Glutamatergic neuron (in vitro differentiated cells): Measurements from ENCODE around the gene EFNA5. TPM values are rescaled to one million over a fixed set of nuclear protein-coding genes. Genes with fewer than 3 reads are reported as not detected.

ENCODE experiments used
- DNase-seq: peaks from one replicate; pipeline ENCODE4 v3.0.0; 2022
- H3K27ac Mint-ChIP-seq: one replicate; pipeline ENCODE4 v1.8.0; 2020; ENCODE audit warnings: mild to moderate bottlenecking, mixed read lengths, inconsistent platforms; ENCODE audit not compliant: unreplicated experiment
- H3K27me3 Mint-ChIP-seq: one replicate; pipeline ENCODE4 v1.8.0; 2020; ENCODE audit warnings: mild to moderate bottlenecking, moderate library complexity, mixed read lengths, inconsistent platforms; ENCODE audit not compliant: unreplicated experiment
- H3K36me3 Mint-ChIP-seq: one replicate; pipeline ENCODE4 v1.8.0; 2020; ENCODE audit warnings: mild to moderate bottlenecking, mixed read lengths, inconsistent platforms; ENCODE audit not compliant: unreplicated experiment
- H3K4me1 Mint-ChIP-seq: one replicate; pipeline ENCODE4 v1.8.0; 2020; ENCODE audit warnings: mild to moderate bottlenecking, low read depth, mixed read lengths, inconsistent platforms; ENCODE audit not compliant: unreplicated experiment
- H3K4me3 Mint-ChIP-seq: one replicate; pipeline ENCODE4 v1.8.0; 2020; ENCODE audit warnings: mild to moderate bottlenecking, mixed read lengths, inconsistent platforms; ENCODE audit not compliant: unreplicated experiment
- H3K9me3 Mint-ChIP-seq: one replicate; pipeline ENCODE4 v1.8.0; 2020; ENCODE audit warnings: mild to moderate bottlenecking, moderate library complexity, mixed read lengths, inconsistent platforms; ENCODE audit not compliant: unreplicated experiment
- CTCF ChIP-seq: fragments of 200-600 bp; sonication (generic); IDR thresholded peaks from one replicate; pipeline ENCODE4 v1.5.0; 2021; ENCODE audit not compliant: partially characterized antibody, unreplicated experiment
- total RNA-seq: library from RNA; stranded (reverse); fragmentation: NEBNext Ultra II Directional; extraction: Animal tissue kit (Norgen Biotek cat#: 25700); gene quantifications from one replicate; pipeline ENCODE4 v1.2.1, GENCODE V29; 2021; ENCODE audit not compliant: unreplicated experiment

The EFNA5 gene
- total RNA-seq, 1 donor from 2014 or later = 158 TPM

GRCh38 chr5:107576736-107577393, 93.9 kb downstream of the EFNA5 start:
- Mint-ChIP-seq H3K27ac (peak overlapping the region; percentile 81), H3K27me3 (peaks cover 3% of the 10 kb centered on the region), H3K9me3 (no peaks in the 10 kb centered on the region), H3K36me3 (no peaks in the 10 kb centered on the region), H3K4me1 (peaks cover 79% of the 10 kb centered on the region), H3K4me3 (peak overlapping the region; percentile 26)
- DNase-seq = no peak
- TF ChIP-seq CTCF = no peak

GRCh38 chr5:107576155-107576554, 94.6 kb downstream of the EFNA5 start:
- peaks cover 3% of the 10 kb centered on the region for H3K27me3 Mint-ChIP-seq

GRCh38 chr5:107574287-107574686, 96.5 kb downstream of the EFNA5 start:
- Mint-ChIP-seq H3K36me3 (no peaks in the 10 kb centered on the region), H3K27ac (no peak overlapping the region), H3K9me3 (peaks cover 5% of the 10 kb centered on the region), H3K27me3 (peaks cover 3% of the 10 kb centered on the region), H3K4me1 (peaks cover 83% of the 10 kb centered on the region), H3K4me3 (peak overlapping the region; percentile 3)
- DNase-seq = no peak
- TF ChIP-seq CTCF = no peak

More at GRCh38 chr5:107576155-107576554, 94.6 kb downstream of the EFNA5 start:
- no peak for TF ChIP-seq CTCF
- DNase-seq = no peak
- Mint-ChIP-seq H3K9me3 (no peaks in the 10 kb centered on the region), H3K4me3 (no peak overlapping the region), H3K4me1 (peaks cover 79% of the 10 kb centered on the region), H3K36me3 (no peaks in the 10 kb centered on the region), H3K27ac (no peak overlapping the region)

GRCh38 chr5:107572715-107573368, 97.9 kb downstream of the EFNA5 start:
- Mint-ChIP-seq H3K4me1 (peaks cover 83% of the 10 kb centered on the region), H3K9me3 (peaks cover 7% of the 10 kb centered on the region), H3K4me3 (peak overlapping the region; percentile 63), H3K36me3 (no peaks in the 10 kb centered on the region), H3K27ac (peak overlapping the region; percentile 90), H3K27me3 (peaks cover 3% of the 10 kb centered on the region)
- DNase-seq = no peak
- TF ChIP-seq CTCF = no peak
